ENCODE measurements around the gene MDN1. TPM values are rescaled to one million over a fixed set of nuclear protein-coding genes. Genes with fewer than 3 reads are reported as not detected.
A peak's percentile ranks its signal among the peaks of the same experiment; 100 is the strongest.

MDN1 gene
- total RNA-seq, 1 experiment from 2014 or later, result 117 TPM

- Mint-ChIP-seq H3K4me1 (peaks cover 35 to 36% of the 10 kb centered on the region in 2 experiments), H3K4me3 (peak overlapping the region in 1 of 2 experiments; percentile 4; a peak in 1 of 5 replicates), H3K27me3 (ENCODE audit: low read depth) (no peaks in the 10 kb centered on the region), H3K9me3 (no peaks in the 10 kb centered on the region), H3K27ac (peak overlapping the region; percentile 62 to 98 (median 84)), H3K36me3 (ENCODE audit: insufficient read depth in 1 of 3, low read depth in 3 of 3) (peaks cover 75 to 93% (median 78%) of the 10 kb centered on the region in 3 experiments)
- Histone ChIP-seq H3K56ac (ENCODE audit: insufficient read length, low read depth, low read length) (no peak overlapping the region), H3K9ac (ENCODE audit: extremely low read depth, insufficient read length, low read length) (no peak overlapping the region), H3T11ph (ENCODE audit: low read length) (no peak overlapping the region), H3K23me2 (ENCODE audit: insufficient read length, low read depth, low read length, poor library complexity, severe bottlenecking) (no peaks in the 10 kb centered on the region), H3K14ac (ENCODE audit: insufficient read depth, low read length) (no peak overlapping the region), H2BK120ac (ENCODE audit: low read depth, low read length, poor library complexity, severe bottlenecking) (no peak overlapping the region), H3K23ac (ENCODE audit: insufficient read length, low read depth, low read length) (no peak overlapping the region), H3K79me2 (ENCODE audit: insufficient read depth, low read length) (no peaks in the 10 kb centered on the region), H2AK5ac (ENCODE audit: insufficient read length, low read length) (no peak overlapping the region), H4K5ac (ENCODE audit: insufficient read length, low read depth, low read length) (no peak overlapping the region), H2BK20ac (ENCODE audit: low read depth, low read length, poor library complexity, severe bottlenecking) (no peak overlapping the region), H3K4ac (ENCODE audit: low read depth, low read length) (no peak overlapping the region), H3K79me1 (ENCODE audit: insufficient read depth, low read depth, low read length, poor library complexity, severe bottlenecking) (no peaks in the 10 kb centered on the region), H2AFZ (ENCODE audit: low read length) (no peak overlapping the region), H3K27ac (ENCODE audit: insufficient read length, low read depth, low read length) (peak overlapping the region; percentile 77), H3K18ac (ENCODE audit: insufficient read length, low read depth, low read length) (no peak overlapping the region), H3K4me1 (ENCODE audit: insufficient read depth, low read length) (peaks cover 13% of the 10 kb centered on the region), H3K4me2 (ENCODE audit: insufficient read depth, insufficient read length, low read length) (peak overlapping the region; percentile 6), H2BK12ac (ENCODE audit: insufficient read length, low read depth, low read length) (no peak overlapping the region), H2BK15ac (ENCODE audit: low read depth, low read length) (no peak overlapping the region), H4K20me1 (ENCODE audit: control insufficient read depth, insufficient read depth, insufficient read length) (no peaks in the 10 kb centered on the region), H3K27me3 (ENCODE audit: insufficient read depth, low read length) (no peaks in the 10 kb centered on the region), H4K8ac (replicated peaks; ENCODE audit: insufficient read length, low read depth, low read length) (no peak overlapping the region), H4K91ac (ENCODE audit: insufficient read length, low read depth, low read length) (no peak overlapping the region), H2BK5ac (ENCODE audit: insufficient read length, low read length) (no peak overlapping the region), H3K9me3 (ENCODE audit: control insufficient read depth, low read depth, low read length) (no peaks in the 10 kb centered on the region)
- TF ChIP-seq CTCF (conservative IDR thresholded peaks at IDR 0.05), result no peak
- no CpG with 5 or more reads among the region's 6 CpGs for WGBS (ENCODE audit: extremely low coverage, insufficient read length, low lambda C conversion rate)
- DNase-seq, result no peak
Measured at GRCh38 chr6:89679215-89680120, 140.1 kb downstream of the MDN1 start.
